ENCODE data around the gene HDLBP.

DNA sequence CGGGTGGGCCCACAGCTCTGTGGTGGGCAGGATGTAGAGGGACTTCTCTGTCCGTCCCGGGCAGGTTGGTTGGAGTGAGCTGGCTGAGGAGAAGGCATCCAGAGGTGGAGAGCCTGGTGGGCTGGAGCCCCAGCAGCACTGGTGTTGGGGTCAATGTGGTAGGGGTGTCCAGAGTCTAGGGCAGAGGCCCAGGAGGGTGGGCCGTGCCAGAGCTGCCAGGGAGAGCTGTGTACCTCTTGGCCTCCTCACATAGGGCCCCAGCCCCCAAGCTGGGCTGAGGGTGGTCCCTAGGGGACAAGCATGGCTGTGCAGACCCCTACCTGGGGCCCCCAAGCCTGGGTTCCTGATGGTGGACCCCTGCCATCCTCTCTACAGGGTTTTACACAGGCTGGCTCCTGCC is 111.0 kb downstream of the HDLBP start:
- TF ChIP-seq, protein P1, sequence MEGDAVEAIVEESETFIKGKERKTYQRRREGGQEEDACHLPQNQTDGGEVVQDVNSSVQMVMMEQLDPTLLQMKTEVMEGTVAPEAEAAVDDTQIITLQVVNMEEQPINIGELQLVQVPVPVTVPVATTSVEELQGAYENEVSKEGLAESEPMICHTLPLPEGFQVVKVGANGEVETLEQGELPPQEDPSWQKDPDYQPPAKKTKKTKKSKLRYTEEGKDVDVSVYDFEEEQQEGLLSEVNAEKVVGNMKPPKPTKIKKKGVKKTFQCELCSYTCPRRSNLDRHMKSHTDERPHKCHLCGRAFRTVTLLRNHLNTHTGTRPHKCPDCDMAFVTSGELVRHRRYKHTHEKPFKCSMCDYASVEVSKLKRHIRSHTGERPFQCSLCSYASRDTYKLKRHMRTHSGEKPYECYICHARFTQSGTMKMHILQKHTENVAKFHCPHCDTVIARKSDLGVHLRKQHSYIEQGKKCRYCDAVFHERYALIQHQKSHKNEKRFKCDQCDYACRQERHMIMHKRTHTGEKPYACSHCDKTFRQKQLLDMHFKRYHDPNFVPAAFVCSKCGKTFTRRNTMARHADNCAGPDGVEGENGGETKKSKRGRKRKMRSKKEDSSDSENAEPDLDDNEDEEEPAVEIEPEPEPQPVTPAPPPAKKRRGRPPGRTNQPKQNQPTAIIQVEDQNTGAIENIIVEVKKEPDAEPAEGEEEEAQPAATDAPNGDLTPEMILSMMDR (IDR thresholded peaks at IDR 0.05), result no peak
- TF ChIP-seq POLR2A (IDR thresholded peaks at IDR 0.05), result no peak
- no peak for TF ChIP-seq EP300 (IDR thresholded peaks at IDR 0.05)

Data from tibial nerve (tissue), 4 donors.